Rectal smooth muscle tissue (tissue), 1 donor: ENCODE measurements around the gene SMIM11.
"Not testable (repeated sequence)": the region's sequence is repeated elsewhere in the genome, so short reads cannot be mapped to it uniquely, and the experiment has no call there.

ENCODE experiments used
- H3K27ac ChIP-seq: one replicate; pipeline ENCODE4 v1.7.0; 2013; ENCODE audit warnings: low read depth, low read length, inconsistent platforms
- H3K27me3 ChIP-seq: one replicate; pipeline ENCODE4 v1.7.0; 2013; ENCODE audit warnings: low read length; ENCODE audit not compliant: control insufficient read depth, insufficient read depth
- H3K36me3 ChIP-seq: one replicate; pipeline ENCODE4 v1.7.0; 2013; ENCODE audit warnings: low read length; ENCODE audit not compliant: control insufficient read depth, insufficient read depth
- H3K4me1 ChIP-seq: one replicate; pipeline ENCODE4 v1.7.0; 2013; ENCODE audit warnings: low read length; ENCODE audit not compliant: control insufficient read depth, insufficient read depth
- H3K4me3 ChIP-seq: one replicate; pipeline ENCODE4 v1.7.0; 2013; ENCODE audit warnings: low read length
- H3K9ac ChIP-seq: one replicate; pipeline ENCODE4 v1.7.0; 2013; ENCODE audit warnings: low read length

Gene SMIM11

GRCh38 chr21:34360488-34361241, 14.6 kb upstream of the SMIM11 start:
- H3K4me3 ChIP-seq = no peak overlapping the region
- no peak overlapping the region for H3K27ac ChIP-seq
- no peak overlapping the region for H3K9ac ChIP-seq
- H3K27me3 ChIP-seq = no peaks in the 10 kb centered on the region
- H3K36me3 ChIP-seq = no peaks in the 10 kb centered on the region
- no peaks in the 10 kb centered on the region for H3K4me1 ChIP-seq

GRCh38 chr21:34362136-34362444, 13.2 kb upstream of the SMIM11 start:
- H3K9ac ChIP-seq = no peak overlapping the region
- no peaks in the 10 kb centered on the region for H3K36me3 ChIP-seq
- no peak overlapping the region for H3K4me3 ChIP-seq
- H3K27me3 ChIP-seq = no peaks in the 10 kb centered on the region
- H3K27ac ChIP-seq = no peak overlapping the region
- H3K4me1 ChIP-seq = no peaks in the 10 kb centered on the region

- no peaks in the 10 kb centered on the region for H3K36me3 ChIP-seq
- no peak overlapping the region for H3K4me3 ChIP-seq
- H3K27ac ChIP-seq = no peak overlapping the region
- no peaks in the 10 kb centered on the region for H3K27me3 ChIP-seq
- H3K4me1 ChIP-seq = no peaks in the 10 kb centered on the region
- no peak overlapping the region for H3K9ac ChIP-seq
These were observed 12.6 kb upstream of the SMIM11 start for GRCh38 chr21:34362670-34363069.

GRCh38 chr21:34363733-34364132, 11.6 kb upstream of the SMIM11 start, which contains the start of gene KCNE2:
TSS of gene KCNE2 (plus strand) at chr21:34364006. CDS start at chr21:34370479, 6,473 bp downstream.
- Histone ChIP-seq H3K9ac (no peak within 1 kb of the TSS), H3K4me3 (no peak within 1 kb of the TSS), H3K27me3 (no peaks in the 10 kb centered on the region), H3K4me1 (no peaks in the 10 kb centered on the region), H3K27ac (no peak within 1 kb of the TSS), H3K36me3 (no peaks in the 10 kb centered on the region)

- H3K36me3 ChIP-seq = no peaks in the 10 kb centered on the region
- H3K27me3 ChIP-seq = no peaks in the 10 kb centered on the region
- no peak overlapping the region for H3K4me3 ChIP-seq
- no peaks in the 10 kb centered on the region for H3K4me1 ChIP-seq
- no peak overlapping the region for H3K27ac ChIP-seq
- H3K9ac ChIP-seq = no peak overlapping the region
These were observed 10.4 kb upstream of the SMIM11 start for GRCh38 chr21:34364921-34365320.

GRCh38 chr21:34365809-34366208, 9.5 kb upstream of the SMIM11 start:
- no peak overlapping the region for H3K4me3 ChIP-seq
- no peaks in the 10 kb centered on the region for H3K27me3 ChIP-seq
- H3K36me3 ChIP-seq = no peaks in the 10 kb centered on the region
- no peak overlapping the region for H3K27ac ChIP-seq
- H3K4me1 ChIP-seq = no peaks in the 10 kb centered on the region
- H3K9ac ChIP-seq = no peak overlapping the region

- no peaks in the 10 kb centered on the region for H3K4me1 ChIP-seq
- H3K36me3 ChIP-seq = no peaks in the 10 kb centered on the region
- H3K9ac ChIP-seq = no peak overlapping the region
- H3K4me3 ChIP-seq = no peak overlapping the region
- H3K27ac ChIP-seq = no peak overlapping the region
- no peaks in the 10 kb centered on the region for H3K27me3 ChIP-seq
These were observed 7.9 kb upstream of the SMIM11 start for GRCh38 chr21:34367320-34367935.

- H3K27me3 ChIP-seq = no peaks in the 10 kb centered on the region
- no peaks in the 10 kb centered on the region for H3K36me3 ChIP-seq
- no peak overlapping the region for H3K27ac ChIP-seq
- H3K4me1 ChIP-seq = no peaks in the 10 kb centered on the region
- H3K4me3 ChIP-seq = no peak overlapping the region
- no peak overlapping the region for H3K9ac ChIP-seq
These were observed 5.6 kb upstream of the SMIM11 start for GRCh38 chr21:34369741-34370140.

GRCh38 chr21:34372321-34372720, 3.0 kb upstream of the SMIM11 start:
- Histone ChIP-seq H3K36me3 (no peaks in the 10 kb centered on the region), H3K27ac (no peak overlapping the region), H3K4me3 (no peak overlapping the region), H3K9ac (no peak overlapping the region), H3K4me1 (no peaks in the 10 kb centered on the region), H3K27me3 (no peaks in the 10 kb centered on the region)

- H3K4me3 ChIP-seq, H3K4me1 ChIP-seq, H3K27me3 ChIP-seq, H3K36me3 ChIP-seq, H3K27ac ChIP-seq, H3K9ac ChIP-seq: not testable (repeated sequence)
These were observed 845 bp upstream of the SMIM11 start for GRCh38 chr21:34374462-34374861.

- not testable (repeated sequence) for H3K27ac ChIP-seq, H3K4me1 ChIP-seq, H3K9ac ChIP-seq, H3K36me3 ChIP-seq, H3K27me3 ChIP-seq, H3K4me3 ChIP-seq
These were observed 289 bp downstream of the SMIM11 start for GRCh38 chr21:34375619-34375972.

- H3K27ac ChIP-seq, H3K4me3 ChIP-seq, H3K27me3 ChIP-seq, H3K36me3 ChIP-seq, H3K4me1 ChIP-seq, H3K9ac ChIP-seq: not testable (repeated sequence)
These were observed 7.8 kb downstream of the SMIM11 start for GRCh38 chr21:34383138-34383537.

- not testable (repeated sequence) for H3K4me3 ChIP-seq, H3K9ac ChIP-seq, H3K4me1 ChIP-seq, H3K27me3 ChIP-seq, H3K36me3 ChIP-seq, H3K27ac ChIP-seq
These were observed 8.6 kb downstream of the SMIM11 start for GRCh38 chr21:34383724-34384415.
